SK-N-SH (cell line): ENCODE results near the gene DLGAP3.

Experiments used
- CTCF ChIP-seq: fragments of 200-600 bp; sonication (generic); IDR thresholded peaks from 2 replicates; pipeline ENCODE4 v1.6.1; 2017; ENCODE audit warnings: antibody characterized with exemption, mild to moderate bottlenecking, moderate library complexity
- MEF2A ChIP-seq: IDR thresholded peaks from 2 replicates; pipeline ENCODE4 v1.4.0; 2012; ENCODE audit warnings: low read depth, borderline replicate concordance

DNA sequence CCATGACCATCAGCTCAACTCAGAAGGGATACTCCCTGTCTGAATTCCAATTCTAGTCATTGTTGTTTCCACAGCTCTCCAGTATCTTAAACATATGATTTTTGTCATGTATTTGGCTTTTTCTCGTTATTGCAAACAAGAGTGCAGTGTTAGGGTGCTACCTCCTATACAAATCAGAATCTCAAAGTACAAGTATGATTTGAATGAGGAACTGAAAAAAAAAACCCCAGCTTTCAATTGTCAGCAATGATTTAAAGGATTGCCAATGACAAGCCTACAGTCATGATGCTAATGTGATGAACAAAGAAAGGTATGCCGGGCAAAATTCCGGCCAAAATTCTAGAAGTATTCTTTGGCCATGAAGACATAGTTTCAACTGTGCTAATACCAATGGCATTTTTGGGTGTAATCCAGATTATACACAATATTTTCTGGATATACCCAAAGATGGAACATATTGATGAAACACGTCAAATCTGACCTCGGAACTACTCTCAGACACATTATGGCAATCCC lies 40.8 kb upstream of the DLGAP3 start:
- TF ChIP-seq MEF2A (no peak), CTCF (no peak)
